ENCODE measurements around the gene EEF1G. TPM values are rescaled to one million over a fixed set of nuclear protein-coding genes. Genes with fewer than 3 reads are reported as not detected.

Gene EEF1G
- total and polyA plus RNA-seq, 2 of the 13 experiments (the other 11 are each of a cell fraction or from before 2014, with no cell fraction given): 1,787 to 2,144 TPM

GRCh38 chr11:62548545-62549335, 25.0 kb downstream of the EEF1G start (continued):
- TF ChIP-seq, protein P1, sequence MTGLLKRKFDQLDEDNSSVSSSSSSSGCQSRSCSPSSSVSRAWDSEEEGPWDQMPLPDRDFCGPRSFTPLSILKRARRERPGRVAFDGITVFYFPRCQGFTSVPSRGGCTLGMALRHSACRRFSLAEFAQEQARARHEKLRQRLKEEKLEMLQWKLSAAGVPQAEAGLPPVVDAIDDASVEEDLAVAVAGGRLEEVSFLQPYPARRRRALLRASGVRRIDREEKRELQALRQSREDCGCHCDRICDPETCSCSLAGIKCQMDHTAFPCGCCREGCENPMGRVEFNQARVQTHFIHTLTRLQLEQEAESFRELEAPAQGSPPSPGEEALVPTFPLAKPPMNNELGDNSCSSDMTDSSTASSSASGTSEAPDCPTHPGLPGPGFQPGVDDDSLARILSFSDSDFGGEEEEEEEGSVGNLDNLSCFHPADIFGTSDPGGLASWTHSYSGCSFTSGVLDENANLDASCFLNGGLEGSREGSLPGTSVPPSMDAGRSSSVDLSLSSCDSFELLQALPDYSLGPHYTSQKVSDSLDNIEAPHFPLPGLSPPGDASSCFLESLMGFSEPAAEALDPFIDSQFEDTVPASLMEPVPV (CRISPR knock-in tag; IDR thresholded peaks at IDR 0.05): peak; percentile 40; the same call in 1 of the 2 replicates
- TF ChIP-seq RXRB (CRISPR knock-in tag; IDR thresholded peaks at IDR 0.05; ENCODE audit: borderline replicate concordance) (peak; percentile 69), RFX1 (IDR thresholded peaks at IDR 0.05) (no peak), RARA (CRISPR knock-in tag; IDR thresholded peaks at IDR 0.05) (peak; percentile 47; the same call in 1 of the 2 replicates), SKIL (CRISPR knock-in tag; IDR thresholded peaks at IDR 0.05; ENCODE audit: borderline replicate concordance) (peak; percentile 59), POLR2AphosphoS2 (IDR thresholded peaks at IDR 0.05; ENCODE audit: low read depth, low read length) (no peak), STAT5B (CRISPR knock-in tag; IDR thresholded peaks at IDR 0.05) (no peak), SOX6 (IDR thresholded peaks at IDR 0.05) (no peak), SOX6 (CRISPR knock-in tag; IDR thresholded peaks at IDR 0.05) (peak; percentile 79), HIVEP1 (CRISPR knock-in tag; IDR thresholded peaks at IDR 0.05) (no peak), HDAC6 (IDR thresholded peaks at IDR 0.05; ENCODE audit: low read depth, low read length) (no peak), ZNF296 (CRISPR knock-in tag; conservative IDR thresholded peaks at IDR 0.05) (peak; percentile 97), ZBTB46 (CRISPR knock-in tag; IDR thresholded peaks at IDR 0.05; ENCODE audit: borderline replicate concordance) (no peak), U2AF1 (optimal IDR thresholded peaks at IDR 0.05; ENCODE audit: low read depth, low read length) (no peak), PATZ1 (CRISPR knock-in tag; IDR thresholded peaks at IDR 0.05) (peak; percentile 98), ONECUT2 (CRISPR knock-in tag; IDR thresholded peaks at IDR 0.05) (no peak), ZNF431 (CRISPR knock-in tag; IDR thresholded peaks at IDR 0.05; ENCODE audit: borderline replicate concordance, low read depth) (no peak), RBM22 (optimal IDR thresholded peaks at IDR 0.05; ENCODE audit: low read length) (no peak), PRPF4 (IDR thresholded peaks at IDR 0.05; ENCODE audit: low read depth, low read length, poor library complexity, severe bottlenecking) (no peak), HCFC1 (IDR thresholded peaks at IDR 0.05; ENCODE audit: low read depth, low read length) (no peak), SAFB2 (CRISPR knock-in tag; IDR thresholded peaks at IDR 0.05; ENCODE audit: borderline replicate concordance, low read depth) (no peak), SALL2 (CRISPR knock-in tag; IDR thresholded peaks at IDR 0.05) (peak; percentile 50; the same call in 1 of the 2 replicates), ZNF652 (CRISPR knock-in tag; IDR thresholded peaks at IDR 0.05; ENCODE audit: borderline replicate concordance, low read depth) (no peak), NKX3-1 (CRISPR knock-in tag; IDR thresholded peaks at IDR 0.05) (no peak)

Data from HepG2 (cell line).